Smooth muscle cell of the brain vasculature (primary cell): ENCODE measurements around the gene ZSCAN30.

Experiments
- DNase-seq: peaks from one replicate; pipeline ENCODE4 v3.0.0-alpha.2; 2012; ENCODE audit warnings: low read depth, low spot score

ZSCAN30 gene

GRCh38 chr18:35290094-35290735 lies at the start of gene ZSCAN30:
ZSCAN30 (minus strand) TSS chr18:35290229; CDS start chr18:35264352, 25,877 bp downstream.
- DNase-seq = peak; percentile 83

- no peak for DNase-seq
Measured at GRCh38 chr18:35337286-35337685, 47.3 kb upstream of the ZSCAN30 start.

GRCh38 chr18:35335866-35336265 lies 45.8 kb upstream of the ZSCAN30 start:
- no peak for DNase-seq

GRCh38 chr18:35334821-35335220 lies 44.8 kb upstream of the ZSCAN30 start:
- no peak for DNase-seq

GRCh38 chr18:35334212-35334611 lies 44.2 kb upstream of the ZSCAN30 start:
- no peak for DNase-seq

GRCh38 chr18:35331367-35332087 lies 41.5 kb upstream of the ZSCAN30 start:
- DNase-seq = no peak

- no peak for DNase-seq
Measured at GRCh38 chr18:35328868-35329267, 38.8 kb upstream of the ZSCAN30 start.

GRCh38 chr18:35326695-35327387 lies 36.8 kb upstream of the ZSCAN30 start:
- no peak for DNase-seq

- no peak for DNase-seq
Measured at GRCh38 chr18:35324926-35325655, 35.1 kb upstream of the ZSCAN30 start.

- no peak for DNase-seq
Measured at GRCh38 chr18:35322486-35323458, 32.7 kb upstream of the ZSCAN30 start.

- no peak for DNase-seq
Measured at GRCh38 chr18:35311496-35311895, 21.5 kb upstream of the ZSCAN30 start.

- no peak for DNase-seq
Measured at GRCh38 chr18:35306588-35307250, 16.7 kb upstream of the ZSCAN30 start.

GRCh38 chr18:35303610-35304009 lies 13.6 kb upstream of the ZSCAN30 start:
- DNase-seq = no peak

- DNase-seq = no peak
Measured at GRCh38 chr18:35296060-35296459, 6.0 kb upstream of the ZSCAN30 start.

GRCh38 chr18:35291166-35291565 lies 1.1 kb upstream of the ZSCAN30 start:
- no peak for DNase-seq

GRCh38 chr18:35289727-35290093 lies 319 bp downstream of the ZSCAN30 start:
- no peak for DNase-seq

- DNase-seq = no peak
Measured at GRCh38 chr18:35289293-35289692, 736 bp downstream of the ZSCAN30 start.

- DNase-seq = no peak
Measured at GRCh38 chr18:35284841-35285240, 5.2 kb downstream of the ZSCAN30 start.

- no peak for DNase-seq
Measured at GRCh38 chr18:35283923-35284794, 5.9 kb downstream of the ZSCAN30 start.
